IMR-90 (cell line): ENCODE measurements around the gene CETN2. TPM values are rescaled to one million over a fixed set of nuclear protein-coding genes. Genes with fewer than 3 reads are reported as not detected.

Source experiments
- ATAC-seq: fragments of 200-7000 bp; cut with Tn5 transposase; 2 replicates; pipeline ENCODE4 v1.9.1; 2020; ENCODE audit warnings: low read depth, mild to moderate bottlenecking, moderate library complexity
- BruUV-seq: library from RNA; stranded (reverse); fragments of 400-500 nt; replicated peaks from 2 replicates; lab custom pipeline; 2021; lab: Mats Ljungman, UMichigan
- CTCF ChIA-PET: fragments of 300-600 bp; formaldehyde crosslinking; extraction: SDS; loops from one replicate; lab custom pipeline; 2021; ENCODE audit warnings: antibody characterized with exemption; lab: Yijun Ruan, JAX
- POLR2A ChIA-PET: fragments of 300-600 bp; sonication (Branson Sonifier 250); formaldehyde crosslinking; loops from one replicate; lab custom pipeline; 2022; ENCODE audit warnings: antibody characterized with exemption; ENCODE audit not compliant: unreplicated experiment; lab: Charles Lee
- DNase-seq: peaks from one replicate; pipeline ENCODE4 v3.0.0; 2013
- H2AFZ ChIP-seq: replicated peaks from 2 replicates; pipeline ENCODE3; 2013; ENCODE audit warnings: low read length, mild to moderate bottlenecking; ENCODE audit not compliant: poor library complexity
- H2AK5ac ChIP-seq: 2 replicates; pipeline ENCODE4 v1.6.1; 2013; ENCODE audit warnings: low read depth, low read length, inconsistent platforms
- H2AK9ac ChIP-seq: replicated peaks from 2 replicates; pipeline ENCODE3; 2013; ENCODE audit warnings: mild to moderate bottlenecking, low read depth, low read length, moderate library complexity; ENCODE audit not compliant: poor library complexity
- H2BK120ac ChIP-seq: 2 replicates; pipeline ENCODE4 v1.6.1; 2013; ENCODE audit warnings: low read depth, low read length, inconsistent platforms
- H2BK15ac ChIP-seq: 3 replicates; pipeline ENCODE4 v1.6.1; 2013; ENCODE audit warnings: low read depth, low read length, inconsistent platforms
- H2BK20ac ChIP-seq: 2 replicates; pipeline ENCODE4 v1.6.1; 2013; ENCODE audit warnings: low read depth, mild to moderate bottlenecking, inconsistent platforms, low read length, moderate library complexity
- H2BK5ac ChIP-seq: 2 replicates; pipeline ENCODE4 v1.6.1; 2013; ENCODE audit warnings: mild to moderate bottlenecking, low read depth, low read length, inconsistent platforms; ENCODE audit not compliant: poor library complexity, severe bottlenecking
- H3K14ac ChIP-seq: replicated peaks from 2 replicates; pipeline ENCODE4 v1.6.1; 2013; ENCODE audit warnings: low read depth, low read length, inconsistent platforms
- H3K18ac ChIP-seq: 2 replicates; pipeline ENCODE4 v1.6.1; 2013; ENCODE audit warnings: low read depth, low read length, control low read depth
- H3K23ac ChIP-seq: 2 replicates; pipeline ENCODE4 v1.6.1; 2013; ENCODE audit warnings: low read depth, low read length, inconsistent platforms
- H3K27ac ChIP-seq: 2 replicates; pipeline ENCODE4 v1.5.1; 2013; ENCODE audit warnings: mild to moderate bottlenecking, control low read depth, low read length; ENCODE audit not compliant: insufficient read depth
- H3K27me3 ChIP-seq: 2 replicates; pipeline ENCODE4 v1.6.1; 2013; ENCODE audit warnings: low read length; ENCODE audit not compliant: control insufficient read depth, insufficient read depth
- H3K36me3 ChIP-seq: 2 replicates; pipeline ENCODE4 v1.6.1; 2013; ENCODE audit warnings: low read length, mixed read lengths; ENCODE audit not compliant: control insufficient read depth, insufficient read depth
- H3K4ac ChIP-seq: 2 replicates; pipeline ENCODE4 v1.6.1; 2013; ENCODE audit warnings: low read depth, low read length, inconsistent platforms
- H3K4me1 ChIP-seq: 2 replicates; pipeline ENCODE4 v1.6.1; 2013; ENCODE audit warnings: low read length, mixed read lengths; ENCODE audit not compliant: control insufficient read depth, insufficient read depth
- H3K4me2 ChIP-seq: 2 replicates; pipeline ENCODE4 v1.6.1; 2013; ENCODE audit warnings: low read depth, mild to moderate bottlenecking, control low read depth, low read length, moderate library complexity
- H3K4me3 ChIP-seq: 2 replicates; pipeline ENCODE4 v1.5.1; 2013; ENCODE audit warnings: low read depth, mild to moderate bottlenecking, control low read depth, low read length, moderate library complexity; ENCODE audit not compliant: insufficient read depth
- H3K56ac ChIP-seq: 2 replicates; pipeline ENCODE4 v1.6.1; 2013; ENCODE audit warnings: low read length, inconsistent platforms; ENCODE audit not compliant: insufficient read depth; ENCODE audit errors: extremely low read depth
- H3K79me1 ChIP-seq, 2 experiments: 2 replicates each; pipeline ENCODE4 v1.6.1; 2013; ENCODE audit warnings: low read length in 2 of 2, inconsistent platforms in 1 of 2, low read depth in 1 of 2
- H3K9ac ChIP-seq: 2 replicates; pipeline ENCODE4 v1.6.1; 2013; ENCODE audit warnings: low read depth, low read length, control low read depth
- H3K9me1 ChIP-seq: 2 replicates; pipeline ENCODE4 v1.6.1; 2013; ENCODE audit warnings: low read length, inconsistent platforms; ENCODE audit not compliant: insufficient read depth
- H3K9me3 ChIP-seq: 2 replicates; pipeline ENCODE4 v1.6.1; 2013; ENCODE audit warnings: low read length; ENCODE audit not compliant: control insufficient read depth, insufficient read depth
- H4K20me1 ChIP-seq: 2 replicates; pipeline ENCODE4 v1.6.1; 2013; ENCODE audit warnings: low read length, inconsistent platforms; ENCODE audit not compliant: insufficient read depth
- H4K5ac ChIP-seq: 2 replicates; pipeline ENCODE4 v1.6.1; 2013; ENCODE audit warnings: mild to moderate bottlenecking, low read depth, low read length, control low read depth
- H4K8ac ChIP-seq, 2 experiments: 2 replicates each; pipeline ENCODE4 v1.6.1; 2013; ENCODE audit warnings: low read depth in 2 of 2, low read length in 2 of 2, control low read depth in 1 of 2, inconsistent platforms in 1 of 2
- H4K91ac ChIP-seq: 2 replicates; pipeline ENCODE4 v1.6.1; 2013; ENCODE audit warnings: low read depth, low read length, inconsistent platforms; ENCODE audit not compliant: insufficient read depth
- BHLHE40 ChIP-seq: fragments of 150-350 bp; IDR thresholded peaks from 2 replicates; pipeline ENCODE4 v1.6.1; 2016; ENCODE audit warnings: mild to moderate bottlenecking, low read depth, low read length
- CEBPB ChIP-seq: IDR thresholded peaks from 2 replicates; pipeline ENCODE4 v1.6.1; 2012; ENCODE audit warnings: low read depth, low read length, improper control_type of control experiment
- CHD1 ChIP-seq: IDR thresholded peaks from 2 replicates; pipeline ENCODE4 v1.6.1; 2012; ENCODE audit warnings: low read depth, low read length, improper control_type of control experiment
- FOS ChIP-seq: fragments of 150-350 bp; IDR thresholded peaks from 2 replicates; pipeline ENCODE4 v1.6.1; 2016; ENCODE audit warnings: low read depth, low read length
- MAFK ChIP-seq: IDR thresholded peaks from 2 replicates; pipeline ENCODE4 v1.6.1; 2012; ENCODE audit warnings: low read depth, low read length, improper control_type of control experiment
- MAZ ChIP-seq: IDR thresholded peaks from 2 replicates; pipeline ENCODE4 v1.6.1; 2012; ENCODE audit warnings: low read depth, mild to moderate bottlenecking, low read length, improper control_type of control experiment, moderate library complexity, borderline replicate concordance
- MXI1 ChIP-seq: IDR thresholded peaks from 2 replicates; pipeline ENCODE4 v1.6.1; 2012; ENCODE audit warnings: low read depth, mild to moderate bottlenecking, low read length, moderate library complexity, borderline replicate concordance
- NFE2L2 ChIP-seq: fragments of 150-350 bp; IDR thresholded peaks from 2 replicates; pipeline ENCODE4 v1.6.1; 2016; ENCODE audit warnings: low read depth, mild to moderate bottlenecking, low read length
- POLR2A ChIP-seq: IDR thresholded peaks from 2 replicates; pipeline ENCODE4 v1.6.1; 2012; ENCODE audit warnings: mild to moderate bottlenecking, low read depth, low read length
- RAD21 ChIP-seq: IDR thresholded peaks from 2 replicates; pipeline ENCODE4 v1.6.1; 2012; ENCODE audit warnings: low read length, improper control_type of control experiment
- RCOR1 ChIP-seq: IDR thresholded peaks from 2 replicates; pipeline ENCODE4 v1.6.1; 2012; ENCODE audit warnings: mild to moderate bottlenecking, low read length, improper control_type of control experiment; ENCODE audit not compliant: insufficient replicate concordance
- RFX5 ChIP-seq: IDR thresholded peaks from 2 replicates; pipeline ENCODE4 v1.8.0; 2012; ENCODE audit warnings: low read depth, mild to moderate bottlenecking, low read length, moderate library complexity
- SMC3 ChIP-seq: fragments of 150-350 bp; IDR thresholded peaks from 2 replicates; pipeline ENCODE4 v1.6.1; 2016; ENCODE audit warnings: low read depth, mild to moderate bottlenecking, antibody characterized with exemption, low read length, moderate library complexity
- WGBS, 2 experiments: methylation state at CpG; one replicate each; pipeline versions ENCODE4 v1.1.5 to v1.1.7; 2013; ENCODE audit warnings: missing lambda C conversion rate in 2 of 2; ENCODE audit not compliant: insufficient read length in 1 of 2; ENCODE audit errors: extremely low coverage in 2 of 2; 5-methylcytosine and 5-hydroxymethylcytosine counted together
- dilution Hi-C: fragments of 300-500 bp; cut with HindIII; formaldehyde crosslinking; loops from one replicate; pipeline ENCODE4 v1.14.3; 2018; ENCODE audit warnings: low sequenced_read_pairs; ENCODE audit not compliant: unreplicated experiment
- in situ Hi-C: fragments of 300-500 bp; cut with MboI; formaldehyde crosslinking; loops from 3 replicates; pipeline ENCODE4 v1.14.3; 2019; ENCODE audit warnings: low sequenced_read_pairs, inconsistent platforms, mixed read lengths
- intact Hi-C: fragments of 100-400 bp; cut with micrococcal nuclease; formaldehyde crosslinking; loops from 2 replicates; pipeline ENCODE4 v1.10.0; 2022
- polyA plus RNA-seq, 3 experiments: library from polyadenylated mRNA; depleted of rRNA; stranded (reverse); fragments of >200 nt; gene quantifications; 2 replicates each; pipeline ENCODE4 v1.2.3, GENCODE V29; 2012; ENCODE audit warnings: low replicate concordance in 1 of 3
- total RNA-seq: library from RNA; depleted of rRNA; stranded (reverse); fragments of >200 nt; gene quantifications from 2 replicates; pipeline ENCODE4 v1.2.3, GENCODE V29; 2012
- TF ChIP-seq, protein P1 (sequence below): fragments of 150-350 bp; IDR thresholded peaks from 2 replicates; pipeline ENCODE4 v1.6.1; 2017; ENCODE audit warnings: mild to moderate bottlenecking, antibody characterized with exemption, low read length, low read depth
- TF ChIP-seq, protein P2 (sequence below): fragments of 150-350 bp; IDR thresholded peaks from 2 replicates; pipeline ENCODE4 v1.6.1; 2016; ENCODE audit warnings: low read depth, mild to moderate bottlenecking, low read length, moderate library complexity, borderline replicate concordance
- TF ChIP-seq, protein P3 (sequence below): conservative IDR thresholded peaks from 2 replicates; pipeline ENCODE4 v1.5.1; 2012; ENCODE audit warnings: mild to moderate bottlenecking, low read depth, low read length, improper control_type of control experiment

CETN2 gene
- total and polyA plus RNA-seq, 2 of the 4 experiments (the other 2 are of a cell fraction) = 15.8 to 34.0 TPM

DNA sequence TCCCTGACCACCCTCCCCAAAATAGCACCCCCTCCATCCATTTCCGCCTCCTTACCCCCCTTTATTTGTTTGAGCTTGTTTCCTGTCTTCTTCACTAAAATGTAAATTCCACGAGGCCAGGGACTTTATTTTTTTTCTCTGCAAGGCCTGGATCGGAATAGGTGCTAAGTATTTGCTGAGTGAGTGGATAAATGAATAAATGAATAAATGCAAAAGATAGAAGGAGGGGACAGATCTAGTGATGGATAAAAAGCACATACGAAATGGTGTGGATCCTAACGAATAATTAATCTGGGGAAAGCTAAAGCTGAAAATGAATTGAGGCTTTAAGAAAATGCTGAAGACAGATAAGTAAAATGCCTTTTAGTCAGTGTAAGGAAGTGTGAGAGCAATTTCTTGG lies 12.2 kb downstream of the CETN2 start:
- Histone ChIP-seq H2AK5ac (no peak overlapping the region), H3K23ac (no peak overlapping the region), H3K4ac (no peak overlapping the region), H2AFZ (no peak overlapping the region), H3K9ac (no peak overlapping the region), H3K56ac (no peak overlapping the region), H3K4me3 (no peak overlapping the region), H3K4me2 (no peak overlapping the region), H3K36me3 (no peaks in the 10 kb centered on the region), H4K20me1 (no peaks in the 10 kb centered on the region), H3K4me1 (peaks cover 4% of the 10 kb centered on the region; the same call in 1 of the 2 replicates), H2AK9ac (no peak overlapping the region), H2BK15ac (no peak overlapping the region), H3K14ac (no peak overlapping the region), H2BK20ac (no peak overlapping the region), H2BK5ac (no peak overlapping the region), H4K5ac (no peak overlapping the region), H3K9me1 (no peaks in the 10 kb centered on the region), H3K27me3 (no peaks in the 10 kb centered on the region), H3K27ac (no peak overlapping the region), H4K8ac (no peak overlapping the region), H3K79me1 (no peaks in the 10 kb centered on the region), H4K91ac (no peak overlapping the region), H3K18ac (no peak overlapping the region), H3K9me3 (no peaks in the 10 kb centered on the region), H2BK120ac (no peak overlapping the region)
- WGBS, 2 experiments = no CpG with 5 or more reads among the region's 5 CpGs
- TF ChIP-seq MAFK (no peak), CHD1 (no peak), NFE2L2 (no peak), RAD21 (no peak), MAZ (no peak), RCOR1 (no peak), FOS (no peak), RFX5 (no peak), POLR2A (no peak), CEBPB (no peak), BHLHE40 (no peak), SMC3 (no peak), MXI1 (no peak)
- TF ChIP-seq, protein P1, sequence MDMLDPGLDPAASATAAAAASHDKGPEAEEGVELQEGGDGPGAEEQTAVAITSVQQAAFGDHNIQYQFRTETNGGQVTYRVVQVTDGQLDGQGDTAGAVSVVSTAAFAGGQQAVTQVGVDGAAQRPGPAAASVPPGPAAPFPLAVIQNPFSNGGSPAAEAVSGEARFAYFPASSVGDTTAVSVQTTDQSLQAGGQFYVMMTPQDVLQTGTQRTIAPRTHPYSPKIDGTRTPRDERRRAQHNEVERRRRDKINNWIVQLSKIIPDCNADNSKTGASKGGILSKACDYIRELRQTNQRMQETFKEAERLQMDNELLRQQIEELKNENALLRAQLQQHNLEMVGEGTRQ = no peak
- TF ChIP-seq, protein P2, sequence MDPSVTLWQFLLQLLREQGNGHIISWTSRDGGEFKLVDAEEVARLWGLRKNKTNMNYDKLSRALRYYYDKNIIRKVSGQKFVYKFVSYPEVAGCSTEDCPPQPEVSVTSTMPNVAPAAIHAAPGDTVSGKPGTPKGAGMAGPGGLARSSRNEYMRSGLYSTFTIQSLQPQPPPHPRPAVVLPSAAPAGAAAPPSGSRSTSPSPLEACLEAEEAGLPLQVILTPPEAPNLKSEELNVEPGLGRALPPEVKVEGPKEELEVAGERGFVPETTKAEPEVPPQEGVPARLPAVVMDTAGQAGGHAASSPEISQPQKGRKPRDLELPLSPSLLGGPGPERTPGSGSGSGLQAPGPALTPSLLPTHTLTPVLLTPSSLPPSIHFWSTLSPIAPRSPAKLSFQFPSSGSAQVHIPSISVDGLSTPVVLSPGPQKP = no peak
- TF ChIP-seq, protein P3, sequence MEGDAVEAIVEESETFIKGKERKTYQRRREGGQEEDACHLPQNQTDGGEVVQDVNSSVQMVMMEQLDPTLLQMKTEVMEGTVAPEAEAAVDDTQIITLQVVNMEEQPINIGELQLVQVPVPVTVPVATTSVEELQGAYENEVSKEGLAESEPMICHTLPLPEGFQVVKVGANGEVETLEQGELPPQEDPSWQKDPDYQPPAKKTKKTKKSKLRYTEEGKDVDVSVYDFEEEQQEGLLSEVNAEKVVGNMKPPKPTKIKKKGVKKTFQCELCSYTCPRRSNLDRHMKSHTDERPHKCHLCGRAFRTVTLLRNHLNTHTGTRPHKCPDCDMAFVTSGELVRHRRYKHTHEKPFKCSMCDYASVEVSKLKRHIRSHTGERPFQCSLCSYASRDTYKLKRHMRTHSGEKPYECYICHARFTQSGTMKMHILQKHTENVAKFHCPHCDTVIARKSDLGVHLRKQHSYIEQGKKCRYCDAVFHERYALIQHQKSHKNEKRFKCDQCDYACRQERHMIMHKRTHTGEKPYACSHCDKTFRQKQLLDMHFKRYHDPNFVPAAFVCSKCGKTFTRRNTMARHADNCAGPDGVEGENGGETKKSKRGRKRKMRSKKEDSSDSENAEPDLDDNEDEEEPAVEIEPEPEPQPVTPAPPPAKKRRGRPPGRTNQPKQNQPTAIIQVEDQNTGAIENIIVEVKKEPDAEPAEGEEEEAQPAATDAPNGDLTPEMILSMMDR = no peak
- ATAC-seq (no peak), DNase-seq (no peak)
- in situ Hi-C loops (loop anchor here (25.0 kb wide), 1 partner anchor 1656 kb away; no protein-coding TSS in a partner anchor), dilution Hi-C loops (no loop called here), intact Hi-C loops (loop anchor here (5.0 kb wide), 1 partner anchor 176 kb away; no protein-coding TSS in a partner anchor)
- ChIA-PET POLR2A (no interaction called here), CTCF (no interaction called here)
- BruUV-seq = no TSS peak
